DOHH2 (cell line): ENCODE data around the gene AFP.

Experiments
- CTCF ChIP-seq: fragments of 200-600 bp; sonication (generic); IDR thresholded peaks from one replicate; pipeline ENCODE4 v1.5.1; 2014; ENCODE audit warnings: antibody characterized with exemption, mild to moderate bottlenecking, low read depth, low read length; ENCODE audit not compliant: poor library complexity, severe bottlenecking
- EZH2phosphoT487 ChIP-seq: fragments of 200-600 bp; sonication (generic); IDR thresholded peaks from 2 replicates; pipeline ENCODE4 v1.6.1; 2017; ENCODE audit warnings: borderline replicate concordance, mild to moderate bottlenecking, antibody characterized with exemption, low read length, moderate library complexity, mixed read lengths

- no peak for TF ChIP-seq CTCF
- TF ChIP-seq EZH2phosphoT487 = no peak
Observed at GRCh38 chr4:73419106-73420038, 16.6 kb upstream of the AFP start.
